NB4 (cell line): ENCODE measurements around the gene ACADL.
A peak's percentile ranks its signal among the peaks of the same experiment; 100 is the strongest.

Source experiments
- DNase-seq: peaks from one replicate; pipeline ENCODE4 v3.0.0; 2010; ENCODE audit warnings: low read depth
- H3K4me3 ChIP-seq: one replicate; pipeline ENCODE4 v1.5.1; 2011; ENCODE audit warnings: mild to moderate bottlenecking, low read depth, low read length, moderate library complexity
- MYC ChIP-seq: IDR thresholded peaks from 2 replicates; pipeline ENCODE4 v1.6.1; 2011; ENCODE audit warnings: low read depth, low read length
- POLR2A ChIP-seq: IDR thresholded peaks from 2 replicates; pipeline ENCODE4 v1.6.1; 2011; ENCODE audit warnings: mild to moderate bottlenecking; ENCODE audit not compliant: insufficient read length; ENCODE audit errors: extremely low read depth
- TF ChIP-seq, protein P1 (sequence below): IDR thresholded peaks from 2 replicates; pipeline ENCODE4 v1.6.1; 2011; ENCODE audit warnings: low read depth, low read length
- TF ChIP-seq, protein P2 (sequence below): IDR thresholded peaks from one replicate; pipeline ENCODE4 v1.5.1; 2012; ENCODE audit warnings: low read depth, low read length

The ACADL gene

DNA sequence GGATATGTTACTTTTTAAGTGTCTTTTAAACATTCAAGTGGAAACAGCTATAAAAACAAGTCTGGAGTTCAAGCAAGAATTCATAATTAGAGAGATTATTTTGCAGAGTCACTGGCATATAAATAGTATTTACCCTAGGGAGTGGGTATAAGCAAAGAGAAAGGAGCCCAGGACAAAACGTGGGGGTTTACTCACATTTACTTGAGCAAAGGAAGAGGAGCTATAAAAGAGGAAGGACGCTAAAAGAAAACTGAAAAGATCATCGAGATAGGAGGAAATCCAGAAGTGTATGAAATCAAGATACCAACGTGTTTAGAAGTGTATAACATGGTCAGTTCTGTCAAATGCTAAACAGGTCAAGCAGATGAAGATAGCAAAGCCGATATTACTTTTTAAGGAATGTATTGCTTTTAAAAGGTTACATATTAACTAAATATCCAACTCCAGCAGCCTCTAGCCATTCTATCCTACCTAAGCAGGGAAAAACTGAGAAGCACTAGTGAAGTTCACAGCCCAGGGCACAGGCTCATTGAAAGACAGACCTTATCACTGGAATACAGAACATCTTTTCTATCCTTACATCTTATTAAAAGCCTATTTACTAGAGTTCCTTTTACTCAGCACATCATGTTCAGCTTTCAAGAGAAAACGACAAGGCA, 62.7 kb downstream of the ACADL start:
- peak overlapping the region; percentile 47 for H3K4me3 ChIP-seq
- DNase-seq: peak; percentile 90

DNA sequence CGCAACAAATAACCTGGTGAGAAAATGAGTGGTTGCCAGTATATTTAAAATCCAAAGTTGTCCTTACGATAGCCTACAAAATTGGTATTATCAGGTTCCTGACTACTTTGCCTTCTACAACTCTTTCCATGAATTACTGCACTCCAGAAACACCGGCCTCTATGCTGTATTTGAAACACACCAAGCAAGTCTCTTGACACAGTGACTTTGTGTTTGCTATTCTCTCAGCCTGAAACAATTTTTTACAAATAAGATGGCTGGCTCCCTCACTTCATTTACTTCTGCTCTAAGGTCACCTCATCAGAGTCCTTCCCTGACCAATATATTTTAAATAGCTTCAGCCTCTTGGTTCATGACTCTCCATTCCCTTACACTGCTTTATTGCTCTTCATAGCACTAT, 66.2 kb downstream of the ACADL start:
- TF ChIP-seq MYC (no peak), POLR2A (no peak)
- TF ChIP-seq, protein P1, sequence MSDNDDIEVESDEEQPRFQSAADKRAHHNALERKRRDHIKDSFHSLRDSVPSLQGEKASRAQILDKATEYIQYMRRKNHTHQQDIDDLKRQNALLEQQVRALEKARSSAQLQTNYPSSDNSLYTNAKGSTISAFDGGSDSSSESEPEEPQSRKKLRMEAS: no peak
- TF ChIP-seq, protein P2, sequence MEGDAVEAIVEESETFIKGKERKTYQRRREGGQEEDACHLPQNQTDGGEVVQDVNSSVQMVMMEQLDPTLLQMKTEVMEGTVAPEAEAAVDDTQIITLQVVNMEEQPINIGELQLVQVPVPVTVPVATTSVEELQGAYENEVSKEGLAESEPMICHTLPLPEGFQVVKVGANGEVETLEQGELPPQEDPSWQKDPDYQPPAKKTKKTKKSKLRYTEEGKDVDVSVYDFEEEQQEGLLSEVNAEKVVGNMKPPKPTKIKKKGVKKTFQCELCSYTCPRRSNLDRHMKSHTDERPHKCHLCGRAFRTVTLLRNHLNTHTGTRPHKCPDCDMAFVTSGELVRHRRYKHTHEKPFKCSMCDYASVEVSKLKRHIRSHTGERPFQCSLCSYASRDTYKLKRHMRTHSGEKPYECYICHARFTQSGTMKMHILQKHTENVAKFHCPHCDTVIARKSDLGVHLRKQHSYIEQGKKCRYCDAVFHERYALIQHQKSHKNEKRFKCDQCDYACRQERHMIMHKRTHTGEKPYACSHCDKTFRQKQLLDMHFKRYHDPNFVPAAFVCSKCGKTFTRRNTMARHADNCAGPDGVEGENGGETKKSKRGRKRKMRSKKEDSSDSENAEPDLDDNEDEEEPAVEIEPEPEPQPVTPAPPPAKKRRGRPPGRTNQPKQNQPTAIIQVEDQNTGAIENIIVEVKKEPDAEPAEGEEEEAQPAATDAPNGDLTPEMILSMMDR: no peak
- no peak overlapping the region for H3K4me3 ChIP-seq
- DNase-seq: no peak

More for the DNA sequence above, 62.7 kb downstream of the ACADL start:
- TF ChIP-seq, protein P1: 0 out of 2 replicates have a peak, but pooled peaks have one; percentile 53
- TF ChIP-seq POLR2A (no peak), MYC (no peak)

DNA sequence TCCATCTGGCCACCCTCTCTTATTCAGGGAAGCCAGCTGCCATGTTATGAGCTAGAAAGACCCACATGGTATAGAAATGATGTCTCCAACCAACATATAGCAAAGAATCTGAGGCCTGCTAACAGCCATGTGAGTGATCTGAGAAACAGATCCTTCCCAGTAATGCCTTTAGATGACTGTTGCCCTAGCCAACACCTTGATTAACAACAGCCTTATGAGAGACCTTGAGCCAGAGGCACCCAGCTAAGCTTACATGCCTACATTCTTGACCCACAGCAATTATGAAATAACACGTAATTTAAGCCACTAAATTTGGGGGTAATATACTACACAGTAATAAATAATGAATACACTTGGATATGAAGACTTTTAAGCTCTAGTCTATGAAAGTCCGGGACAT, 67.0 kb downstream of the ACADL start:
- no peak for DNase-seq
- TF ChIP-seq, protein P2: no peak
- TF ChIP-seq, protein P1: no peak
- no peak for TF ChIP-seq POLR2A
- no peak for TF ChIP-seq MYC
- H3K4me3 ChIP-seq: no peak overlapping the region

DNA sequence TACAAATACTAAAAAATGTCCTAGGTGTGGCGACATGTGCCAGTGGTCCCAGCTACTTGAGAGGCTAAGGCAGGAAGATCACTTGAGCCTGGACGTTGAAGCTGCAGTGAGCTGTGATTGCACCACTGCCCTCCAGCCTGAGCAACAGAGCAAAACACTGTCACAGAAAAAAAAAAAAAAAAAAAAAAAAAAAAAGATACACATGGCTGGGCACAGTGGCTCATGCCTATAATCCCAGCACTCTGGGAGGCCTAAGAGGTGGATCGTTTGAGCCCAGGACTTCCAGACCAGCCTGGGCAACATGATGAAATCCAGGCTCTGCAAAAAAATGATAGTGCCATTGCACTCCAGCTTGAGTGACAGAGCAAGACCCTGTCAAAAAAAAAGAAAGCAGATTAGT, 67.7 kb downstream of the ACADL start:
- TF ChIP-seq, protein P1: no peak
- TF ChIP-seq, protein P2: no peak
- TF ChIP-seq POLR2A: no peak
- no peak overlapping the region for H3K4me3 ChIP-seq
- DNase-seq: peak; percentile 22

DNA sequence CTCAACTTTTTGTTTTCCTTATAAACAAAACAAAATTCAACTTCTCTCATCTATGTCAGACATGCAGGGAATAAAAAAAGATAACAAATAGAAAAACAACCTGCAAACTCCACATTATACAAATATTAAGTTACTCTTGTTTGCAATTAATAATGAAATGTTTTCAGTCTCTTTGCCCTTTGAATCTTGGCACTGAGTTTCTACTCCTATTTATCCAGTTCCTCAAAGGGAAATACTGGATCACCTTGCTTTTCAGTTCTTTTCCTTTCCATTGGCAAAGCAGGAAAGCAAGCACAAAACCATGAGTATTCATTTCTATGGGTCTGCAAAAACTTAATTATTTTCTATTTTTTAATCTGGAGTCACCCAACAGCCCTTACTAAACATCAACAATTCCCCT, 77.6 kb downstream of the ACADL start:
- no peak for DNase-seq
- H3K4me3 ChIP-seq: no peak overlapping the region
- no peak for TF ChIP-seq POLR2A
- TF ChIP-seq, protein P1: no peak
- TF ChIP-seq, protein P2: no peak
- TF ChIP-seq MYC: no peak
